Lung (tissue), 12 donors: ENCODE measurements around the gene CLSTN2. TPM values are rescaled to one million over a fixed set of nuclear protein-coding genes. Genes with fewer than 3 reads are reported as not detected.

Experiments used
- ATAC-seq: fragments of 200-7000 bp; cut with Tn5 transposase; one replicate; pipeline ENCODE4 v1.9.1; 2020; ENCODE audit warnings: moderate number of reproducible peaks; ENCODE audit not compliant: insufficient read depth, low FRiP score
- DNase-seq, 3 donors: peaks; one replicate each; pipeline ENCODE4 v3.0.0-alpha.2; 2013 to 2017
- H3K27ac ChIP-seq, 2 donors: one replicate each; pipeline ENCODE4 v1.5.1; 2013; ENCODE audit warnings: mild to moderate bottlenecking in 2 of 2, moderate library complexity in 2 of 2, control low read depth in 1 of 2, inconsistent platforms in 1 of 2, low read depth in 1 of 2, low read length in 1 of 2
- H3K27me3 ChIP-seq, 3 donors: one replicate each; pipeline ENCODE4 v1.5.1; 2013; ENCODE audit warnings: low read length in 2 of 3; ENCODE audit not compliant: control insufficient read depth in 3 of 3, insufficient read depth in 3 of 3
- H3K36me3 ChIP-seq, 4 donors: one replicate each; pipeline ENCODE4 v1.5.1; 2013; ENCODE audit warnings: low read length in 4 of 4, mild to moderate bottlenecking in 1 of 4, moderate library complexity in 1 of 4; ENCODE audit not compliant: control insufficient read depth in 4 of 4, insufficient read depth in 4 of 4
- H3K4me1 ChIP-seq, 5 donors: one replicate each; pipeline ENCODE4 v1.5.1; 2013; ENCODE audit warnings: low read length in 5 of 5, mild to moderate bottlenecking in 2 of 5, moderate library complexity in 1 of 5; ENCODE audit not compliant: control insufficient read depth in 5 of 5, insufficient read depth in 5 of 5
- H3K4me3 ChIP-seq: one replicate; pipeline ENCODE4 v1.5.1; 2013; ENCODE audit warnings: mild to moderate bottlenecking, control low read depth, moderate library complexity
- H3K9ac ChIP-seq, 2 donors: one replicate each; pipeline ENCODE4 v1.5.1; 2013; ENCODE audit warnings: low read length in 2 of 2, control low read depth in 1 of 2; ENCODE audit not compliant: insufficient read depth in 1 of 2
- H3K9me3 ChIP-seq, 4 donors: one replicate each; pipeline ENCODE4 v1.5.1; 2013; ENCODE audit warnings: low read length in 3 of 4, mild to moderate bottlenecking in 1 of 4, moderate library complexity in 1 of 4; ENCODE audit not compliant: control insufficient read depth in 4 of 4, insufficient read depth in 3 of 4
- CTCF ChIP-seq: IDR thresholded peaks from 2 replicates; pipeline ENCODE4 v1.5.1; 2012; ENCODE audit warnings: mild to moderate bottlenecking; ENCODE audit errors: control extremely low read depth, extremely low read depth
- WGBS, 2 donors: extraction: QIAGEN DNeasy Blood & Tissue Kit; methylation state at CpG; one replicate each; pipeline ENCODE4 v1.1.7; 2013; 5-methylcytosine and 5-hydroxymethylcytosine counted together
- polyA plus RNA-seq, 2 donors: library from polyadenylated mRNA; stranded (reverse); fragments of 200-250 nt; gene quantifications; one replicate each; pipeline ENCODE4 v1.2.1, GENCODE V29; 2013
- total RNA-seq, 2 donors: library from RNA; depleted of rRNA in 1 of 2; stranded (reverse); fragments of >200 nt in 1 of 2; gene quantifications; one replicate each; pipeline ENCODE4 v1.2.1, GENCODE V29; 2014 to 2021
- donor health status: control.
- donor health status: control.
- donor health status: Bipolar disorder and iron deficiency.
- donor health status: healthy.
- donor health status: DM: yes; HTN: yes; CAD: no.

The CLSTN2 gene
- total and polyA plus RNA-seq, 4 donors = 0.07 to 2.4 (median 1.3) TPM

GRCh38 chr3:140470962-140471361, 536.0 kb downstream of the CLSTN2 start:
- no peak for ATAC-seq
- TF ChIP-seq CTCF = no peak

GRCh38 chr3:140472306-140473020, 537.5 kb downstream of the CLSTN2 start:
- Histone ChIP-seq H3K9ac (no peak overlapping the region), H3K27me3 (no peaks in the 10 kb centered on the region), H3K4me1 (peaks cover 0 to 9% (median 1%) of the 10 kb centered on the region in 5 donors), H3K9me3 (peaks cover 0 to 2% (median 0%) of the 10 kb centered on the region in 4 donors), H3K27ac (no peak overlapping the region), H3K36me3 (no peaks in the 10 kb centered on the region), H3K4me3 (no peak overlapping the region)
- WGBS, 2 donors = 88 to 92% methylated on average over 3 of the region's 3 CpGs
- no peak for DNase-seq
- no peak for ATAC-seq
- no peak for TF ChIP-seq CTCF

More at GRCh38 chr3:140470962-140471361, 536.0 kb downstream of the CLSTN2 start:
- H3K27ac ChIP-seq = no peak overlapping the region
- H3K9me3 ChIP-seq = peaks cover 0 to 2% (median 0%) of the 10 kb centered on the region in 4 donors
- H3K4me1 ChIP-seq = peaks cover 0 to 12% (median 1%) of the 10 kb centered on the region in 5 donors
- no peak overlapping the region for H3K4me3 ChIP-seq
- peaks cover 0 to 2% (median 0%) of the 10 kb centered on the region in 3 donors for H3K27me3 ChIP-seq
- no peak for DNase-seq
- 83 to 95% methylated on average over 2 of the region's 2 CpGs for WGBS, 2 donors
- H3K9ac ChIP-seq = no peak overlapping the region
- H3K36me3 ChIP-seq = no peaks in the 10 kb centered on the region

GRCh38 chr3:140487566-140487965, 552.6 kb downstream of the CLSTN2 start:
- no peak for TF ChIP-seq CTCF
- 47 to 71% methylated on average over 1 of the region's 1 CpG for WGBS, 2 donors
- Histone ChIP-seq H3K27me3 (no peaks in the 10 kb centered on the region), H3K4me1 (no peaks in the 10 kb centered on the region), H3K9me3 (peaks cover 0 to 3% (median 0%) of the 10 kb centered on the region in 4 donors), H3K36me3 (no peaks in the 10 kb centered on the region), H3K4me3 (no peak overlapping the region), H3K27ac (no peak overlapping the region), H3K9ac (no peak overlapping the region)
- no peak for ATAC-seq
- DNase-seq = no peak

GRCh38 chr3:140493271-140493670, 558.3 kb downstream of the CLSTN2 start:
- ATAC-seq (no peak), DNase-seq (no peak)
- no peaks in the 10 kb centered on the region for H3K27me3 ChIP-seq
- 88 to 93% methylated on average over 1 of the region's 1 CpG for WGBS, 2 donors
- H3K9me3 ChIP-seq = no peaks in the 10 kb centered on the region
- H3K27ac ChIP-seq = no peak overlapping the region
- H3K4me3 ChIP-seq = no peak overlapping the region
- H3K9ac ChIP-seq = no peak overlapping the region
- no peaks in the 10 kb centered on the region for H3K4me1 ChIP-seq
- no peaks in the 10 kb centered on the region for H3K36me3 ChIP-seq
- TF ChIP-seq CTCF = no peak
